ENCODE data around the gene RPS27L.

RPS27L gene
- long read RNA-seq, donor 1, full-length matches to known transcripts: 256 of 264 reads
- long read RNA-seq, donor 1, partial matches to known transcripts: 8 of 264 reads
- long read RNA-seq, donor 1, other reads (novel, unspliced or antisense): 0 of 264 reads
- long read RNA-seq, donor 2, full-length matches to known transcripts: 228 of 228 reads
- long read RNA-seq, donor 2, partial matches to known transcripts: 0 of 228 reads
- long read RNA-seq, donor 2, other reads (novel, unspliced or antisense): 0 of 228 reads
- long read RNA-seq, donor 3, full-length matches to known transcripts: 113 of 113 reads
- long read RNA-seq, donor 3, partial matches to known transcripts: 0 of 113 reads
- long read RNA-seq, donor 3, other reads (novel, unspliced or antisense): 0 of 113 reads
- long read RNA-seq, donor 4, full-length matches to known transcripts: 143 of 157 reads
- long read RNA-seq, donor 4, partial matches to known transcripts: 14 of 157 reads
- long read RNA-seq, donor 4, other reads (novel, unspliced or antisense): 0 of 157 reads
- long read RNA-seq, donor 5, full-length matches to known transcripts: 235 of 235 reads
- long read RNA-seq, donor 5, partial matches to known transcripts: 0 of 235 reads
- long read RNA-seq, donor 5, other reads (novel, unspliced or antisense): 0 of 235 reads
- long read RNA-seq, donor 6, full-length matches to known transcripts: 192 of 210 reads
- long read RNA-seq, donor 6, partial matches to known transcripts: 5 of 210 reads
- long read RNA-seq, donor 6, other reads (novel, unspliced or antisense): 13 of 210 reads
- long read RNA-seq, donor 7: 0 reads
- long read RNA-seq, donor 8, full-length matches to known transcripts: 153 of 153 reads
- long read RNA-seq, donor 8, partial matches to known transcripts: 0 of 153 reads
- long read RNA-seq, donor 8, other reads (novel, unspliced or antisense): 0 of 153 reads

DNA sequence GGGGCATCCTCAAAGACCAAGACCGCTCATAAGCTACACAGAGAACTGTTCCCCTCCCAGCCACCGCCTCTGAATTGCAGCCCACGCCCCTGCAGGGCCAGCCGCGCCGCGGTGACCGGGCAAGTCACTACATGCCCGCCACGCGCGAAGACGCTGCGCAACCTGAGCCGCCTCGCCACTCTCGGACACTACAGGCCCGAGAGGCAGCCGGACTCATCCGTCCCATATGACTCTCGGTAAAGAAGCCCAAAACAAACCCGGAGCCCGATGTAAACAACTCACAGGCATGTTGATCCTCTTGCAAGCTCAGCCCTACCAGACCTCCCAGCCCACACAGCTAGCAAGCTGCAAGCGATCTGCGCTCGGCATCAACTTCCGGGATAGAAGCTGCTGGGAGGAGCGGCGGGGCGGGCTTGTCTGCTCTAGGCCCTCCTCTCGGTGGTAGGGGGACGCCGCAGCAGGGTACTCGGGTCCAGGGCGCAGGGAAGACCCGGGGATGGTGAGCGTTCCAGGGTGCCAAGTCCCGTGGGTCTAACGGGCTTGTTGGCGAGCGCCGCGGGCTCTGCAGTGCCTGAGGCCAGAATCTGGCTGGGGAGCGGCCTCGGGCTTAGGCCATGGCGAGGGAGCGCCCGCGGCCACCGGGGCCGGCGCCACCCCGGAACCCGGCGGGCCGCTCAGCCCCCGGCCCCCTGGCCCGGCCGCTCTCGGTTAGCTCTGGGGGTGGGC lies at the start of gene RPS27L:
RPS27L (minus strand) TSS at position 360 of the 726 bp plus-strand sequence; CDS start at position 288, 72 bp downstream.
- peak; percentile 99 for DNase-seq

DNA sequence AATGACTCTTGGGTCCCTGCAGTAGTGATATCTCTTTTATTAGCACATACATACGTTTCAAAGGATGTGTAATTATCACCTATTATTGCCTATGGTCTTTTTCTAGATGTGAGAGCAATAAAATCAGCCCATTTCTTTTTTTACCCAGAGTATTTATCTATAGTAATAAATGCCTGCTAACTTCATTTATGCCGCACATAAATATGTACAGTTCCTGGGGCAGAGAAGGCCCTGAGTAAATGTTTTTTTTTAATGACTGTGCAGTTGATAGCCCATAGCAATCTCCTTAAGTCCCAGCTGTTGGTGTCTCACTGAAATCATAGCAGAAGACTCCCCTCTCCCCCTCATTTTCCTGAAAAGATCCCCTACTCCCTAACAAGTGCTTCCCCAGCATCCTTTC lies 48.8 kb upstream of the RPS27L start:
- DNase-seq: no peak

DNA sequence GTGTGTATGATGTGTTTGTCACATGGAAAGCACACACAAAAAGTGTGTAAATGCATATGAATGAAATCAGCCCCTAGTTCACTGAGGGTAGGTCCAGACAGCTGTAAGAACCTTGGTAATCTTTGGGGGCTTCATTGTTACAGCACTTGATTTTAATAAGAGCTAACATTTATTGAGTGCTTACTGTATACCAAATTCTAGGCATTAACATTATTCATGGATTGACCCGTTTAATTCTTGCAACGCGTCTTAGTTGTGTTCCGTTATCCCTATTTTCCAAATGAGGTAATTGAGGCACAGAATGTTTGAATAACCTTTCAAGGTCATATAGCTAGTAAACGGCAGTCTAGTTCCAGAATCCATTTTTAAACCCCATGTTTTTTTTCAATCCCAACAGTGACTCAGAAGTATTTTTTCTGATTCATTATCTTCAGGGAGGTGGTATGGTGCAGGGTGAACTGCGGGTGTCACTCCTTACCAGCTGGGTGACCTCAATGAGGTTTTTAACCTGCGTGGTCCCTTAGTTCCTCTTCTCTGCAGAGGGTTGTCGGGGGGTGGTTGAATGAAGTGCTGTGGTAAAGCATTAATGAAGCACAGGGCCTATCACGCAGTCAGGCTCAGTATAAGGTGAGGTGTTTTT lies 46.3 kb upstream of the RPS27L start:
- DNase-seq: no peak

DNA sequence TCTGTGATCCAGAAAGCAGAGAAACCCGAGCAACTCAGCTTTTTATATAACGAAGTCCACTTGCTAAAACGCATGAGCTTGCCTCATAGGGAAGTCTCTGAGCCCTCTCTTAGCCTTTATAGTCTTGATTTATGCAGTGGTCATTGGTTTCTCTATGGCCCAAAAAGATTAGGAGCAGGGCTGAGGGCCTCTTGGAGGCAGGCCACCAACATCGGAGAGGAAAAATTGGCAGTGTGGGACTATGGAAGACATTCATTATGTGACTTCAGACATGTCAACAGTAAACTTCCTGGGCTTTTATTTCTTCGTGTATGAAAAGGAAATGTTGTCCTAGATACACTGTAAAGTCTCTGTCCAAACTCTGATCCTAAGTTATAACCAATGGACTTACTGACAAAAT lies 45.6 kb upstream of the RPS27L start:
- peak; percentile 9 for DNase-seq

DNA sequence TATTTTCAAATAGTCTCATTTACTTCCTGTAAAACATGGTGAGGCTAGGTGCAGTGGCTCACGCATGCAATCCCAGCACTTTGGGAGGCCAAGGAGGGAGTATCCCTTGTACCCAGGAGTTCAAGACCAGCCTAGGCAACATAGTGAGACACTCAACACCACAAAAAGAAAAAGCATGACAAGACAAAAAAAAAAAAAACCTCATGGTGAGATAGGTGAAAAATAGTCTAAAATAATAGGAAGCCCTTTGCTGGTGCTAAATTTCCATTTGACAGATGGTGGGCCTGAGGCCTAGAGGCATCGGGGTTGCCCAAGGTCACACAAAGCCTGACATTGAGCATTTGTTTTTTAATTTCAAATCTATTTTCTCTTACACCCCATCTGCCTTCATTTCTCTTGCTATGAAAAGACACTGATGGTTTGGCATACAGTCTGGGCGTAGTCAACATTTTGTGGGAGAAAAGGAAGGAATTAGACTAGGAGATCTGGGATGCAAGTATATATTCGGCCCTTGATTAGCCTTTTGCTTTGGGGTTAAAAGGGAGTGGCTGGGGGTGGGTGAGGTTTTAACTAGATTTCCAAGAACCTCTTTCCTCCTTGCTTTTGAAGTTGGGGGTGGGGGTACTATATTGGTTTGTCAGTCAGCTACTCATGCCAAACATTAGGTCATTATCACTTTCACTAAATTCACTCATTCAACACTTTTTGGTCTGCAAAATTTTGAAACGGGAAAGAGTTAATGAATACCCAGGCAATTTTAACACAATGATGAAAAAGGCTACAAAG lies 43.4 kb upstream of the RPS27L start:
- no peak for DNase-seq

DNA sequence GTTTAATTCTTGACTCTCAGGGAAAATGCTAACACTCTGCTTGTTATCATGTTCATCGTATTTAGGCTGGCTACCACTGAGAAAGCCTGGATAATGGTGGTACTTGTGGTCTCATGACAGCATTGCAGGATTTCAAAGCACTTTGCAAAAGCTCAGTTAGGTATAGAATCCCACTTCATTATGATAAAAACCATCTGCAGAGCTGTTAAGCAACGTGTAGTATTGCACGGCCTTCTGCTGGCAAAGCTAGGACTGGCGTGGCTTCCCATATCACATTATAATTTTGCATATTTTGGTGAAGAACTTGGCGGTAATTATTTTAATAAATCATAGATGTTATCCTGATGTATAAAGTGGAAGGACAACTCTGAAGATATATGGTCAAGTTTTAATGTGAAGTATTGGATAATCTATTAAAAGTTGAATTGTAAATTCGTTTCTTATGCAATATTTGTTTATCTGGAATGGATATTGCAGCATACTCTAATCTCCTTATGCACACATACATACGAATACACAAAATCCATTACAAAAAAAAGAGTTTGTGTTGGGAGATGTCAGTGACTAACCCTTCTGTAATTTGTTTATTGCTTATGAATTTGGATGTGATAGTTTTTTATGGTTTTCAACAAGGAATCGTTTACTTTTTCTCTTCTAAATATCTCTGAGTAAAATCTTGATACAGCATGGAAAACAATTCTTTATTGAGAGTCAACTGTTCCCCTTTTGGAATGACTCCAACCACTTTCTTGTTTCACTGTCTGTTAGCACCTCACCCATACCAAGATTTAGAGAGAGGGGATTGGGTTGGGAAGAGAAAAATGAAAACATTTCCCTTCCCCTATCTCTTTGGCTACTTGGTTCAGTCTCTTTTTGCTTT lies 41.3 kb upstream of the RPS27L start:
- DNase-seq: no peak

DNA sequence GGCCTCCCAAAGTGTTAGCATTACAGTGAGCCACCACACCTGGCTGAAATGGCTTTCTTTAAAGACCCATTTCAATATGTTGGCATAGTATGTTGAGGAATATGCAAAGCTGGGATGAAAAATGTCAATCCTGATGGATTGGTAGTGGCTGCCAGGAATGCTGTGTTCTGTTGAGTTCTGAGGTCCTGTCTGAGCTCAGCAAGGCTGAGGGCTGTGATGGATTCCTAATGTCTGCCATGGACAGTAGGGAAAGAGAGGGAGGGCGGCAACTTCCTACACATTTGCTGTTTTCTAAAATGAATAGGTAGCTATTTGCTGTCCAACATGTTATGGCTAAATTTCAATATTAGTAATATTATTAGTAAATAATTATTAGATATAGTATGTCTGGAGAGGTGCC lies 40.3 kb upstream of the RPS27L start:
- DNase-seq: no peak

DNA sequence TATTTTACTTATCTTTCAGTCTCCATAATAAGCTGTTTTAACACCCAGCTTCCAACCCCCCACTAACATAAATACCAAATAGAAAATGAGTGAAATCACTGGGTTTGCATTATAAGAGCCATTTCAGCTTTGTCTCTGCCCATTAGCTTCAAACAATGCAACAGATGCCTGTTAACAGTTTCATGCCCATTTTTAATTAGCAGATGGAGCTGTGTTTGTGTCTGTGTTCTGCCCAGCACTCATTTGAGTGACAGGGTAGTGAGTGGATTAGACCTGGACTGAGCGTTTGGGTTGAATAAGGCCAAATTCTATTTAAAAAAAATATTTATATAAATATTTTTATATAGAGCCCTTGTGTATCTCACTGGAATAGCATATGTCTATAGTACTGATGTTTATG lies 39.6 kb upstream of the RPS27L start:
- no peak for DNase-seq

DNA sequence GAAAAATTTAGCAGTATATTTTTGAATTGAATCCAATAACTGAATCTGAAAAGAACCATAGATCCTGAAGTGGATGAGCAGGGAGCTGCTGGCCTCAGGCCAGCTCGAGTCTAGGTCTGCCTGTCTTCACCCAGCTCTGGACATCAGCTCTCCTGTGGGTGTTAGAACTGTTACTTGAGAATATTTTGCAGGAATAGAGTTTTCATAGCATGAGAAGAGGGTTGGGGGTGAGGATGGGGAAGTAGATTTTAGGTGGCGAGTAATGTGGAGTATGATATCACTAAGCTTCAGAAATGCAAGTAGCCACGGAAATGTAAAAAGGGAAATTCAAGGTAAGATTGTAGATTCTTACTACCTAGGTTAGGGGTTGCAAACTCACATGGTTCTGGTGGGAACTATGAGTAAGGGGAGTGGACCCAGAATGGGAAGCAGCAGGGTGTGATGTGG lies 38.3 kb upstream of the RPS27L start:
- DNase-seq: no peak

DNA sequence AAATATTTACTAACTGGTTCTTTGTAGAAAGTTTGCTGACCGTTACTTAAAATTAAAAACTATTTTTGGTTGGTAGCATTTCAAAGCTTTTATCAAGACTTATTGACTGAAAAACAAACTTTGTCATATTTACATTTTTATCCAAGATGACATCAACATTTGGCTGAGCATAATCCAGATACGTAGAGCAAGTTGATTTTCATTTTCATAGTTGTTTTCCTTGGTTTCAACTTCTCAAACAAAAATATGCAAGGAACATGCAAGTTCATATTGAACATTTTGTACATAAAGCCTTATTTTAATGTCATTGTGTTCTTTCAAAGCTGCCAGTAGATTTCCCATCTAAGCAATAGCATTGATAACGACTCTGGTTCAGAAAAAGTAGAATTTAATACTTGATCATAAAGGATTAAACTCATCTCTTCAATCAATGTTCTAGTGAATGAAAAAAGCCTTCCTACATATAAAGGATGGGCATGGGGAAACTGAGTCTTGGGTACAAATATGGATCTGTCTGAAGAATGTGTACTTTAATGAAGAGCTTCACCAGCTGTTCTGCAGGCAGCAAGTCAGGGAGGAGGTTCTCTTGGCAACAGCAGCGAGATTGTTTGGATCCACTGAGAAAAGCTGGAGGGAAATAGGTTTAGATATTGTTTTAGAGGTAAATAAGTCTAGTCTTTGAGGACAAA lies 37.7 kb upstream of the RPS27L start:
- DNase-seq: no peak

DNA sequence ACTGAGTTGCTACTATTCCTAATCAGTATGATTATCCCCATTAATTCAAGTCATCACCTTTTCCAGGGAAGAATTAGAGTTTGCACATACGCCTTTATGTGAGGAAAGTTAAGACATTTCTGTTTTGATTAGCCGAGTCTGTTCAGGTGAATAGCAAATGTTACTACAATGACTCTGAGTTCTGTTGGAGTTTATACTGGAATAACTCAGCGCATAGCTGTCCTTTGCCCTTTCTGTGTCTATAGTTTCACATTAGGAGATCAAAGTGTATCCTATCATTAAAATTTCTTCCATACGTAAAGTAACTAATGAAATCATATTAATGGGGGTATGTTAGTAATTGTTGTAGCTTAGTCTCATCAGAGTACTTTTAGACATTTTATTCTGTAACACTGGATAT lies 37.0 kb upstream of the RPS27L start:
- DNase-seq: no peak

DNA sequence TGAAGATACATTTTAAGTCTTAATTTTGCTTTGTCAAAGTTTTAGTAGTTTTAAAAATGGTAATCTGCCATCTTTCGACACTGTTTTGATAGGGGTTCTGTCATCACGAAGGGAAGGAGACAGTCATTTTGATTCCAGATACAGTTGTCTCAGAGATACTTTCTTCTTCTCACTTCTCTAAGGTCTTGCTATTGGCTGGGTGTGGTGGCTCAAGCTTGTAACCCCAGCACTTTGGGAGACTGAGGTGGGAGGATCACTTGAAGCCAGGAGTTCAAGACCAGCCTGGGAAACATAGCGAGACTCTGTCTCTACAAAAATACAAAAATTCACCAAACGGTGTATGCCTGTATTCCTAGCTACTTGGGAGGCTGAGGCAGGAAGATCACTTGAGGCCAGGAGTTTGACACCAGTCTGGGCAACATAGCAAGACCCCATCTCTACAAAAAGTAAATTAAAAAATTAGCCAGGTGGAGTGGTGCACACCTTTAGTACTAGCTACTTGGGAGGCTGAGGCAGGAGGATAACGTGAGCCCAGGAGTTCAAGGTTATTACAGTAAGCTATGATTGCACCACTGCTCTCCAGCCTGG lies 35.4 kb upstream of the RPS27L start:
- no peak for DNase-seq

DNA sequence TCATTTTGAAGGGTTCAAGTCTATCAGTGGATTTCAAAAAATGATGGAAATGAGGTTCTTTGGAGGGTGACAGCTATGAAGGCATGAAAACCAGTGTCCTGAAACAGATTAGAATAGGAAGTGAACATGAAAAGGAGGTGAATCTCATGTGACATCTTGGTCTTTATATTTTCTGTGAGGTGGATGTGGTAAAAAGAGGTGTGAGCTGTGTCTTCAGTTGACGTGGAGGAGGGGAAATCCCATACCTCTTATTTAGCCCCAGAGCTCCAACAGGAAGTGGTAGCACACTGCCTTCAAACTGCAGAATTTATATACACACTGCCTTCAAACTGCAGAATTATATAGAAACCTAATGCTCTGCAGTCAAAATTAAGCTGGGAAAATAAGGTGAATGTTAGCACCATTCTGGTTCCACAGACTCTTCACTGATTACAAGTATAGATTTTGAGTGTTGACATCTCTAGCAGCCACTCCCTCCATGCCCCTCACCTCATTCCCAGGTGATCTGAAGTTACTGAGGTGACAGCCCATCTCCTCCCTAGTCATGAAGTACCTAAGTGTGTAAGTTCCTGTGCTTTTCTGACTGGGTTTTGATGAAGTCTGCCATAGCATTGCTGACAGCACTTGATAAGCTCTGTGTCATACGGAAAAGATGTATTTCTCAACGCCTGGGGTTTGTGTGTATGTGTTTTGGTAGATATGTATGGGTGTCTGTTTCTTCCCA lies 34.8 kb upstream of the RPS27L start:
- DNase-seq: no peak

DNA sequence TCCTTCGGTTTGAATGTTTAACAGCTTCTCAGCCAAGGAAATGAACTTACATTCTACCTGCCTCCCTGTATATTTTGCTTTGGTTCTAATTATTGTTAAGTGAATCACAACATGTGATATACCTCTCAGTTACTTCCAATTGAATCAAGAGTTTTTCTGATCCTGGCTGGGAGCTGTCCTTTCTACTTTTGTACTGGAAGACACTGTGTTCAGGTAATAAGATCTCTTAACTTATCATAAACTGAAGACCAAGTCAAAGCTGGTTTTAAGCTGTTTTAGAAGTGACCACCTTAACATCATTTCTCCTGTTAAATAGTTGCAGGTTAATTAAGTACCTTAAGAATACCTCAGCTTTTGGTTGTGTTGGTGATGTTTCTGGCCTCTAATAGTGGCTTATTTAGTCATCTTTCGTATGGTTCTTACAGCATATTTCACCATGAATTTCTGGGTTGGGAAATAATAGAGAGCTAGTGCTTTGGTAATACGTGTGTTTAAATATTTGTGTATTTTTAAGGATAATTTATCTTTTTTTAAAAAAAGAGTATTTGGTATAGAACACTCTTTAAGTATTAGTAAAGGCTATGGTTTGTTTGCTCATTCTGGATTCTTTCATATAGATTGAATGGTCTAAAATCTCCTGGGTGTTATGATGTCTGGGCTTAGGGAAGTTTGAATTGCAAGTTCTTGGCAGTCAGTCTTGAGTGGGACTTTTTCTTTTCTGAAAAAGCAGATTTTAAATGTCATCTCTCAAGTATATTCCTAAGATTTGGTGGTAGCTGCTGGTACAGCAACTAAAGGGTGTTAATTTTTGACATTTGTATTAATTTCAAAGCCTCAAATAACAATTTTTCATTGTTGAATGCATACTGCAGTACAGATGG lies 33.7 kb upstream of the RPS27L start:
- no peak for DNase-seq

DNA sequence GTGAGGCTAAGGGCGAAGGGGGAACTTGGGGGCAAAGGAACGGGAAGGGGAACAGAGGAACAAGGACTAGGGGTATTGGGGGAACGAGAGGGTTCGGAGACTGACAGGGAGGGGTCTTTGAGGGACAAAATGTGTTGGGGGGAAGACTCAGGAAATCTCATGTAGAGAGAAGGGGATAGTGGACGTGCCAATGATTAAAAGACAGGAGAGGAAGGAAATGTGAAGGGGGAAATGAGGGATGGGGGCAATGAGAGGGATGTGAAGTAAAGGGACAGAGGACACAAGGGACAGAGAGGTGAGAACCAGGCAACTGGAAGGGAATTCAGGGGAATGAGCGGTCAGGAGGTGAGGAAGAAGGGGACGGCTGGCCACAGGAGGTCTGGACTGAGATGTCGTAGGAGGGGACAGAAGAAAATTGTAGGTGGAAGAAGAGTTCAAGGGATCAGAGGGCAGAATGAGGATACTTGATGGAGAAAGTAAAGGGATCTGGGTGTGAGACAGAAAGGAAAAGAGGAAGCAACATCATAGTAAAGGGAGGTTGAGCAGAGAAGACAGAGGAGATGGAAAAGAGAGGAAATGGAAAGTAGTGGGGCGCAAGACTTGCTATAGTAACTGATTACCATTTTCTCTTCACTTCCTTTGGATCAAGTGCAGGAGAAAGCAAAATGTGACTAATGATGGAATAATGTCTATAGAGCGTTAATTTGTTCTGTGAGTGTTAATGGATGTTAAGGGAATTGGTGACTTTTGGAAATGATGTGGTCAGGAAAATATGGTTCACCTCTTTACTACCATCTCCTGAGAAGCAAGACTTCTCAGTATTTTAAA lies 32.9 kb upstream of the RPS27L start:
- peak; percentile 39 for DNase-seq
